ENCODE results near the gene BCAS1.
A peak's percentile ranks its signal among the peaks of the same experiment; 100 is the strongest.

The BCAS1 gene

GRCh38 chr20:53957451-53958172 lies 112.8 kb downstream of the BCAS1 start:
- no peak for DNase-seq

- no peak for DNase-seq
Measured at GRCh38 chr20:53956013-53956715, 114.2 kb downstream of the BCAS1 start.

- no peak for DNase-seq
Measured at GRCh38 chr20:53954723-53955658, 115.4 kb downstream of the BCAS1 start.

- DNase-seq = no peak
Measured at GRCh38 chr20:53952528-53953096, 117.8 kb downstream of the BCAS1 start.

- DNase-seq = no peak
Measured at GRCh38 chr20:53950578-53950977, 119.8 kb downstream of the BCAS1 start.

- DNase-seq = no peak
Measured at GRCh38 chr20:53950031-53950430, 120.4 kb downstream of the BCAS1 start.

- peak; percentile 79 for DNase-seq
Measured at GRCh38 chr20:53949319-53949839, 121.0 kb downstream of the BCAS1 start.

- no peak for DNase-seq
Measured at GRCh38 chr20:53948383-53949318, 121.7 kb downstream of the BCAS1 start.

- no peak for DNase-seq
Measured at GRCh38 chr20:53947501-53948195, 122.7 kb downstream of the BCAS1 start.

- DNase-seq = no peak
Measured at GRCh38 chr20:53946106-53946505, 124.3 kb downstream of the BCAS1 start.

- no peak for DNase-seq
Measured at GRCh38 chr20:53945478-53945877, 124.9 kb downstream of the BCAS1 start.

- DNase-seq = no peak
Measured at GRCh38 chr20:53944796-53945195, 125.6 kb downstream of the BCAS1 start.

GRCh38 chr20:53943522-53944291 lies 126.7 kb downstream of the BCAS1 start:
- peak; percentile 42 for DNase-seq

- no peak for DNase-seq
Measured at GRCh38 chr20:53942973-53943372, 127.4 kb downstream of the BCAS1 start.

- DNase-seq = no peak
Measured at GRCh38 chr20:53942472-53942816, 128.0 kb downstream of the BCAS1 start.

GRCh38 chr20:53941680-53942471 lies 128.5 kb downstream of the BCAS1 start:
- no peak for DNase-seq

- DNase-seq = no peak
Measured at GRCh38 chr20:53940907-53941545, 129.4 kb downstream of the BCAS1 start.

GRCh38 chr20:53940360-53940702 lies 130.1 kb downstream of the BCAS1 start:
- DNase-seq = no peak

Data from CD4-positive, alpha-beta T cell treated with Interleukin-21 for 1 hour (primary cell).